HG02642 (cell line): ENCODE data around the gene CSPG5.

Experiments
- ATAC-seq: cut with Tn5 transposase; IDR thresholded peaks from one replicate; pipeline ENCODE4 v1.9.1; 2021; ENCODE audit warnings: mild to moderate bottlenecking; ENCODE audit not compliant: unreplicated experiment, poor library complexity

Gene CSPG5

GRCh38 chr3:47578691-47579632 is at the start of gene CSPG5:
Gene CSPG5, minus strand, starts transcription at chr3:47578865. Its CDS starts 172 bp downstream, at chr3:47578693.
- peak; percentile 45 for ATAC-seq

GRCh38 chr3:47628426-47628825 is 49.8 kb upstream of the CSPG5 start:
- ATAC-seq, result no peak

- no peak for ATAC-seq
Measured at GRCh38 chr3:47622671-47623461, 44.2 kb upstream of the CSPG5 start.

GRCh38 chr3:47617086-47618010 is 38.7 kb upstream of the CSPG5 start:
- no peak for ATAC-seq

GRCh38 chr3:47614788-47615187 is 36.1 kb upstream of the CSPG5 start:
- ATAC-seq, result no peak

GRCh38 chr3:47613722-47614121 is 35.1 kb upstream of the CSPG5 start:
- no peak for ATAC-seq

GRCh38 chr3:47612879-47613278 is 34.2 kb upstream of the CSPG5 start:
- no peak for ATAC-seq

- no peak for ATAC-seq
Measured at GRCh38 chr3:47612178-47612577, 33.5 kb upstream of the CSPG5 start.

GRCh38 chr3:47611576-47611975 is 32.9 kb upstream of the CSPG5 start:
- ATAC-seq, result no peak

GRCh38 chr3:47610583-47610982 is 31.9 kb upstream of the CSPG5 start:
- ATAC-seq, result no peak

GRCh38 chr3:47607335-47607734 is 28.7 kb upstream of the CSPG5 start:
- no peak for ATAC-seq

GRCh38 chr3:47606165-47606564 is 27.5 kb upstream of the CSPG5 start:
- ATAC-seq, result no peak

- no peak for ATAC-seq
Measured at GRCh38 chr3:47605652-47606051, 27.0 kb upstream of the CSPG5 start.

GRCh38 chr3:47604145-47604544 is 25.5 kb upstream of the CSPG5 start:
- ATAC-seq, result no peak

- ATAC-seq, result no peak
Measured at GRCh38 chr3:47603332-47603731, 24.7 kb upstream of the CSPG5 start.

- ATAC-seq, result no peak
Measured at GRCh38 chr3:47601281-47601680, 22.6 kb upstream of the CSPG5 start.

GRCh38 chr3:47594792-47595191 is 16.1 kb upstream of the CSPG5 start:
- ATAC-seq, result no peak

- no peak for ATAC-seq
Measured at GRCh38 chr3:47592066-47592795, 13.6 kb upstream of the CSPG5 start.

GRCh38 chr3:47590216-47590615 is 11.6 kb upstream of the CSPG5 start:
- no peak for ATAC-seq

- no peak for ATAC-seq
Measured at GRCh38 chr3:47588587-47588986, 9.9 kb upstream of the CSPG5 start.
